DMS53 (cell line): Measurements from ENCODE around the gene HYAL3.
A peak's percentile ranks its signal among the peaks of the same experiment; 100 is the strongest.

ENCODE experiments used
- DNase-seq: peaks from one replicate; lab custom pipeline; 2025; lab: John Stamatoyannopoulos, UW

HYAL3 gene

GRCh38 chr3:50327943-50328691, 28.9 kb upstream of the HYAL3 start, which contains the start of gene TUSC2:
TSS of gene TUSC2 (minus strand) at chr3:50328223. CDS start at chr3:50328099, 124 bp downstream.
- DNase-seq: peak; percentile 95

- DNase-seq: no peak
These were observed 27.9 kb upstream of the HYAL3 start for GRCh38 chr3:50327129-50327528.

DNA sequence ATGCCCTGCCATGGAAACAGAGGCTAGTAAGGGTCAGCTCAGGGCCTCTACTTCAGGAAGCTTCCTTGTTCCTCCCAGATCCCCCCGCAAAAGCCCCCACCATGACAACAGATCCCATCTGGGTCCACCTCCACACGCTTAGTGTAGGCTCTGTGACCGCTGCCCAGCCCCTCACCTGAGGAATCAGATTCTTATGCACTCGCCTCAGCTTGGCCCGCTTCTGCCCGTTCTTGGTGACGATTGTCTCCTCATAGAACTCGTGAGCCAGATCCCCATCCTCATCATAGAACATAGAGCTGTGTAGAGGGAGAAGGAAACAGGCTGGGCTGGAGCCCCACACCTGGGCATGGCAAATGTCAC, 27.0 kb upstream of the HYAL3 start:
- no peak for DNase-seq

GRCh38 chr3:50325497-50326181, 26.4 kb upstream of the HYAL3 start:
- DNase-seq: no peak

GRCh38 chr3:50325113-50325480, 25.9 kb upstream of the HYAL3 start:
- DNase-seq: no peak

GRCh38 chr3:50324351-50325112, 25.3 kb upstream of the HYAL3 start:
- DNase-seq: peak; percentile 61

GRCh38 chr3:50323614-50324199, 24.5 kb upstream of the HYAL3 start:
- no peak for DNase-seq

- DNase-seq: peak; percentile 9
These were observed 23.9 kb upstream of the HYAL3 start for GRCh38 chr3:50323092-50323600.

DNA sequence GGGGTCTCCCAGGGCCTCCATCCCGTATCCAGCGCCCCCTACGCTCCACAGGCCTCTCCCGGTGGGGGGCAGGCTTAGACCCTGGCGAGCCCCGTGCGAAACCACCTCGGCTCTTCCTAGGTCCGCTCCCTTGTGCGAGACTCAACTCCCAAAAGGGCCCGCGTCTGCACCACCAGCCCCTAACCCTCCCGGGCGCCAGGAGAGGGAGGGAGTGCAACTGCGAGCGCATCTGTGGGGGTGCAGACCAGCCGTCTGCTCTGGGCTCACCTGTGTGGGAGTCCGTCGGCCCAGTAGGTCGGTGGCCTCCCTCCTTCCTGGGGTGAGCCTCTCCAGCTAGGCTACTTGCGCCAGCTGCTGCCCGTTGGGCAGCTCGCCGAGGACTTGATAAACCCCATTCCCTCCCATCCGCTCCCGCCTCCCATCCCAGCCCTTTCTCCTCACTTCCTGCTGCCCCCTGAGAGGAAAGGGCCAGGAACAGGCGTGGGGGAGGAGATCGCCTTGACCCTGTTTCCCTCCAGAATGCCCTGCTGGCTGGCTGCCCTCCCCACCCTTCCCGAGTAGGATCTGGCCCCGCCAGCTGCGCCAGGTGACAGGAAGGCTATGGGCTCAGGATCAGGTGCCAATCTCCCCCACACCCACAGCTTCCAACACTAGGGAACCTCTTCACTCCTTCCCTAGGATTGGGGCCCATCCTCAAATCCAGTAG, 23.3 kb upstream of the HYAL3 start, which contains the start of gene HYAL2:
TSS of gene HYAL2 (minus strand) at position 360 of the 706 bp plus-strand sequence. CDS start 2,256 bp downstream, outside the sequence.
- DNase-seq: peak; percentile 25

DNA sequence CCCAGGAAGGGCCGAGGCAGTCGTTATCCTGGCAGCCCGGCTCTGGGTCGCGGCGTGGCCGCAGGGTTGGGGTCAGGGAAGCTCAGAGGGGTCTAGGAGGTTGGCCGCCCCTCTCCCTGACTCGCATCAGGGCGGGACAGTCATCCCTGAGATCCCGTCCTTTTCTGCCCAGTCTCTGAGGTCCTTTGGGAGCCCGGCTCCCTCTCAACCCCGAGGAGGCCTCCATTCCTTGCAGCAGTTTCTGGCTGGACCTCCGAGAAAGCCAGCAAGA, 22.8 kb upstream of the HYAL3 start:
- no peak for DNase-seq

DNA sequence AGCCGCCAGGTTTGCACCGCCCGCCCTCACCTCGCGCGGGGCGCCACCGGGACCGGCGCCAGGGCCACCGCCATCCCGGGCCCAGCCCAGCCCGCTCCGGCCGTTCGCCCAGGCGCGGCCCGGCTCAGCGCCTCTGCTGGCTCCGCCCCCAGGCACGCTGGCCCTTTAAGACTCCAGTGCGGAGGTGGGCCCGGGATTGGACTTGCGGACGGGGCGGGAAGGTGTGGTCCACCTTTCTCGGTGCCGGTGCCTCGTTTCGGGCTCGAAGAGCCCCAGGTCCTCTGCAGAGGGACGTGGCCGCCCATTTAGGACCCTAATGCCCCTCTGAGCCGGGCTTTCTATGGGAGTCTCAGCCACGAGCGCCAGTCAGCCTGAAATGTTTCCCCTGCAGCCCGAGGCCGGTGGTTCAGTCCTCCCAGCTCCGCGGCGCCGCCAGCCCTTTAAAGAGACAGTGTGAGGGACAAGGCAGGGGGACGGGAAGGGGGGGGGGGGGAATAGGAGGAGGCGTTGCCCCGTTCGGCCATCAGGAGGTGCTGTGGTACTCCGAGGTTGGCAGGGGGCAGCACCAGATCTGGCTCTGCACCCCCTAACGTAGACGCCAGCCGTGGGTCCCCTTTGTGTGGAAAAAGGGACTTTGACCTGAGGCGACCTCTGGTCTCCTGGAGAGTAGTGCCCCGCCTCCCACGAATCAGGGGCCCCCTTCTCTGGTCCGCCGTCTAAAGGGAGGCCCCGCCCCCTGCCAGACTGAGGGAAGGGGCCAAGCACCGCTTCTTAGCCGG, 22.3 kb upstream of the HYAL3 start:
- DNase-seq: peak; percentile 85

DNA sequence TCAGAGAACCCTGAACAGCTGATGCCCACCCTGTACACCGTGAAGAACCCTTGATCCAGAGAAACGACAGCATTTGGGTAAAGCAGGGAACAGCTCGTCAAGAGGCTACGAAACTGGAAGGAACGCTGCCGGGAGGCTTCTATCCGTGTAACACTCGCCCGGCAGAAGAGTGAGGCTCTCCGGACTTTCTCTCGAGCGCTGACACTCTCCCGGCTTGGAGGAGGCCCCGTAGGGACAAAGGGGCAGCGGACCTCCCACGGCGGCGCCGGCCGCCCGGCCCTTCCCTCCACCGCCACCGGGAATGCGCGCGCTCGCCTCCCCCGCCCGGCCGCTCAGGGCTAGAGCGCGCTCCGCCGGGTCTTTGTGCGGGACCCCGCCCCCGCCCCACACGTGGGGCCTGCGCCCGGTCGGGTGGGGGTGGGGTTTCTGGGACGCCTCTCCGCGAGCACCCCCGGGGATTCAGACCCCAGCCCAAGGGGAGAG, 21.7 kb upstream of the HYAL3 start:
- DNase-seq: peak; percentile 69

DNA sequence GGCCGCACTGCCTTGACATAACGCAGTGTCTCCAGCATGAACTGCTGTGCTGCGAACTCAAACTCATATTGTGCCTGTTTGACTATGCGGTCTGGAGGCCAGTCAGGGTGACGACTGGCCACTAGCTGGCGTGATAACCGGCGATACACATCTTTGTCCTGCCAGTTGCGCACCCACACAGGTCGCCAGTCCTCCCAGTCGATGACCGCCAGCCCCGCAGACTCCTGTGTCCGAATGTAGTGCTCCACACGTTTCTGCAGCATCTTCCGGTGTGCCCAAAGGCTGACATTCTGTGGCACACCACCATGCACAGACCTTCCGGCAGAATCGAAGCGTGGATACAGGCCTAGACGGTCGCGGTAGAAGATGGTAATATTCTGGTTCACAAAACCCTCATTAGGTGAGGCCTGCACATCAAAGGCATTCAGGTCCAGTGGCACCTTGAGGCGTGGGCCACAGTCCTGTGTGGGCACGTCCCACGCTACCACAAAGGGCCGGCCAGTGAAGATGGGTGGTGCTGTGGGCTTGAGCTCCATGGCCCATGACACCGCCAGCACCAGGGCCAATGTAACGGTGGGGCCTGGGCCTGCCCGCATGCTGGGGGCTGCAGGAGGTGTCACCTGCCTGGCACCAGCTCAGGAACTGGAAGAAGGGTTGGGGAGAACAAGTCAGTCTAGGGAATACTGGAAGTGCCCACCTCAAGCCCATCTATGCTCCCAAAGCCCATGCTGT, 20.9 kb upstream of the HYAL3 start:
- DNase-seq: no peak

DNA sequence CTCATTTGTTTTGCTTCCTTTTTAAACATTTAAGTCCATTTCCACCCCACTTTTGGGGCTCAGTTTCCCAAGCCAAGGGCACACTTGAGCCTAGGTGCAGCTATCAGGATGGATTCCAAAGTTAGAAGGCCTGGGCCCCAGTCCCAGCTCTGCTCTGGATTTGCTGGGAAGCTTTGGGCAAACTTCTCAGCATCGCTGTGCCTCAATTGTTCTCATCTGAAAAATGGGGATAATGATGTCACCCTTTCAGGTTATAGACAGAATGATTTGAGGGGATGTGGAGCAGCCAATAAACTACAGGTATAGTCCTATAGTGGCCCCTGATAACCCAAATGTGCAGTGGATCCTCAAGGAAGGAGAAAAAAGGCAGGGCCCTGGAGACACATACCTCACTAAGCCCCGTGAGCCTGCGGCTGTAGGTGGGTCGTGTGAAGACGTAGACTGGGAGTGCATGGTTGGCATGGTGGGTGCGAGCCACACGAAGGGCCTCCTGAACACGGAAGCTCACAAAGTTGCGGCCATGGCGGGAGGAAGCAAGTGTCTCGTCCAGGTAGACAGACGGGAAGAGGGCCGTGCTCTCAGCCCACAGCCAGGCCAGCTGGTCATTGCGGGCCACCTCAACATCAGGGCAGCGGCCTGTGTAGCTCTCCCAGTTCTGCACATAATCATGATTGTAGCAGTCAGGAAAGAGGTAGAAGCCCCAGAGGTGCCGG, 20.1 kb upstream of the HYAL3 start:
- DNase-seq: no peak

DNA sequence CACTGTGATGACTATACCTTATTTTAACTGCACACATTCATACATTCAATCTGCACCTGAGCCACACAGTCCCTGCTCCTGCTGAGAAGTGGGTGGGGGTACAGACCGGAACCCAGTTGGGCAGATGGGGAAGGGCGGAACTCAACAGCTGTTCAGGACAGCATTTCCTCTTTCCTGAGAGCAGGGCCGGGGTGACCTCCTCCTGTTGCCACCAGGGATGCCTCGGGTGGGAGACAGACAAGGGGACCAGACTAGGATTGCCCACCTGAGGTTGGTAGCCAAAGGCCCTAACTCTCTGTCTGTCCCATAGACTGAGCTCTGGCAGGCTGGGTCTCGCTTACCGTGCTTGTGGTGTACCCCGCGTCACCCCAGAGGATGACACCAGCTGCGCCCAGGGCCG, 19.4 kb upstream of the HYAL3 start:
- DNase-seq: no peak

DNA sequence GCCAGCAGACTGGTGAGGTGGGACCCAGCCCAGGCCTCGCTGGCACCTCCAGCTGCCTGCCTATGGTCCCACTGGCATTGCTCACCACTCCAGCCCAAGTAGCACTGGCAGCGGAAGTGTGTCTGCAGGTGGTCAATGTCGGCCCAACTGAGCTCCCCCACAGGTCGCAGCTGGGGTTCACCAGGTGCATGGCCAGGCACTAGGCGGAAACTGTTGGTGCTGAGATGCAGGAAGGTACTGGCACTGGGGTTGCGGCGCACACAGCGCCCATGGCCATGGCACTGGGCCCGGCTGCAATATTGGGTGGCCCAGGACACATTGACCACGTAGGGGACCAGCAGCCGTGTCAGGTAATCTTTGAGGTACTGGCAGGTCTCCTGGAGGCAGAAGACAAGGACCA, 19.0 kb upstream of the HYAL3 start:
- no peak for DNase-seq

DNA sequence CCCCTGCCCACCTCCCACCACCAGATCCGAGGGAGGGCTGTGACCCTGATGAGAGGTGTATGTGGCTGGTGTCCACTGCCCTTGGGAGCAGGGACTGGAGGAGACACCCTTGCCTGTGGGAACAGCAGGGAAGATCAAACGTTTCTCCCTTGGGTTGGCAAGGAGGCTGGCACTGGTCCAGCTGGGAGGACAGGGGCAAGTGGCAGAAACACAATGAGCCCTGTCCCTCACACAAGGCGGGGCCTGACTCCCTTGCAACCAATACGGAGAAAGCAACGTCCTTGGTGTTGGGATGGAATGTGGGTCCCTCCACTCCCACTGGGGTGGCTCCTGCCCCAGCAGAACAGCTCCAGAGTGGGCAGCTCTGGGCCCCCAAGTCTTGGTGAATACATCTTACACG, 18.1 kb upstream of the HYAL3 start:
- DNase-seq: peak; percentile 51

GRCh38 chr3:50316657-50317242, 17.5 kb upstream of the HYAL3 start:
- DNase-seq: peak; percentile 75

DNA sequence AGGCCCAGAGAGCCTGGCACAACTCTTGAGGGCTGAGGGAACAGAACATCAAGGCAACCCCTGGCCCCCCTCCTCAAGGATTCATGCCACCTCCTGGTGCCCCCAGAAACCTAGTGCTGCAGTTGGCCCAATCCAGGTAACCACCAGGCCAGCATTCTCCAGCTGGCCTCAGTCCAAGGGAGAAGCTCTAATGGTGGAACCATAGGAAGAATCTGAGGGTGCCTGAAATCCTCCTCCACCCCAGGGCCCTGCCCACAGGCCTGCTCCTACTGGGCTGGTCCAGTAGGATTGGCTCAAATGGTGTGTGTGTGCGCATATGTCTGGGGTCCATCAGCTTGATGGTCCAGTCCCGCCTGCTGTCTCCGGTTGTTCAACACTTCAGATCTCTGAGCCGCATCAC, 15.6 kb upstream of the HYAL3 start:
- DNase-seq: no peak
